ENCODE data around the gene TMPRSS3.

Gene TMPRSS3

GRCh38 chr21:42390193-42390592 is 5.7 kb downstream of the TMPRSS3 start:
- TF ChIP-seq EP300 (IDR thresholded peaks at IDR 0.05; ENCODE audit: borderline replicate concordance): no peak
- no peak for TF ChIP-seq TEAD4 (IDR thresholded peaks at IDR 0.05)
- TF ChIP-seq TCF12 (IDR thresholded peaks at IDR 0.05; ENCODE audit: low read depth): no peak
- no peak for TF ChIP-seq EGR1 (IDR thresholded peaks at IDR 0.05)
- TF ChIP-seq CEBPB (IDR thresholded peaks at IDR 0.05): no peak
- no peak for TF ChIP-seq ZBTB7A (IDR thresholded peaks at IDR 0.05; ENCODE audit: low read depth)
- TF ChIP-seq CREB1 (IDR thresholded peaks at IDR 0.05; ENCODE audit: low read depth): no peak
- no peak for TF ChIP-seq MAX (IDR thresholded peaks at IDR 0.05)
- TF ChIP-seq RAD21 (IDR thresholded peaks at IDR 0.05; ENCODE audit: low read depth): no peak
- TF ChIP-seq USF1 (IDR thresholded peaks at IDR 0.05): no peak
- TF ChIP-seq REST (IDR thresholded peaks at IDR 0.05; ENCODE audit: low read depth): no peak
- no peak for TF ChIP-seq NFIC (IDR thresholded peaks at IDR 0.05)
- TF ChIP-seq FOXM1 (IDR thresholded peaks at IDR 0.05; ENCODE audit: borderline replicate concordance, low read depth): no peak
- no peak for TF ChIP-seq TAF1 (IDR thresholded peaks at IDR 0.05; ENCODE audit: low read depth)
- TF ChIP-seq YY1 (IDR thresholded peaks at IDR 0.05; ENCODE audit: low read depth): no peak

GRCh38 chr21:42389449-42389835 is 6.4 kb downstream of the TMPRSS3 start:
- no peak for TF ChIP-seq FOXM1 (IDR thresholded peaks at IDR 0.05; ENCODE audit: borderline replicate concordance, low read depth)
- TF ChIP-seq USF1 (IDR thresholded peaks at IDR 0.05): no peak
- TF ChIP-seq EGR1 (IDR thresholded peaks at IDR 0.05): no peak
- peak; percentile 59; the same call in 1 of the 2 replicates for TF ChIP-seq MAX (IDR thresholded peaks at IDR 0.05)
- TF ChIP-seq EP300 (IDR thresholded peaks at IDR 0.05; ENCODE audit: borderline replicate concordance): no peak
- TF ChIP-seq NFIC (IDR thresholded peaks at IDR 0.05): no peak
- 0 out of 2 replicates have a peak, but pooled peaks have one; percentile 15 for TF ChIP-seq TEAD4 (IDR thresholded peaks at IDR 0.05)

- TF ChIP-seq RAD21 (IDR thresholded peaks at IDR 0.05; ENCODE audit: low read depth): no peak
- no peak for TF ChIP-seq FOXM1 (IDR thresholded peaks at IDR 0.05; ENCODE audit: borderline replicate concordance, low read depth)
- no peak for TF ChIP-seq CREB1 (IDR thresholded peaks at IDR 0.05; ENCODE audit: low read depth)
- peak; percentile 62; the same call in 1 of the 2 replicates for TF ChIP-seq TEAD4 (IDR thresholded peaks at IDR 0.05)
- peak; percentile 36; the same call in 1 of the 2 replicates for TF ChIP-seq TCF12 (IDR thresholded peaks at IDR 0.05; ENCODE audit: low read depth)
- TF ChIP-seq REST (IDR thresholded peaks at IDR 0.05; ENCODE audit: low read depth): no peak
- TF ChIP-seq USF1 (IDR thresholded peaks at IDR 0.05): no peak
- TF ChIP-seq ZBTB7A (IDR thresholded peaks at IDR 0.05; ENCODE audit: low read depth): no peak
- no peak for TF ChIP-seq NFIC (IDR thresholded peaks at IDR 0.05)
- no peak for TF ChIP-seq TAF1 (IDR thresholded peaks at IDR 0.05; ENCODE audit: low read depth)
- no peak for TF ChIP-seq MAX (IDR thresholded peaks at IDR 0.05)
Measured at GRCh38 chr21:42388740-42389448, 7.0 kb downstream of the TMPRSS3 start.

GRCh38 chr21:42387843-42388340 is 8.0 kb downstream of the TMPRSS3 start:
- no peak for TF ChIP-seq TAF1 (IDR thresholded peaks at IDR 0.05; ENCODE audit: low read depth)
- TF ChIP-seq MAX (IDR thresholded peaks at IDR 0.05): no peak
- no peak for TF ChIP-seq RAD21 (IDR thresholded peaks at IDR 0.05; ENCODE audit: low read depth)
- no peak for TF ChIP-seq EGR1 (IDR thresholded peaks at IDR 0.05)
- TF ChIP-seq TEAD4 (IDR thresholded peaks at IDR 0.05): no peak
- TF ChIP-seq CREB1 (IDR thresholded peaks at IDR 0.05; ENCODE audit: low read depth): no peak
- TF ChIP-seq YY1 (IDR thresholded peaks at IDR 0.05; ENCODE audit: low read depth): no peak
- no peak for TF ChIP-seq NFIC (IDR thresholded peaks at IDR 0.05)
- TF ChIP-seq CEBPB (IDR thresholded peaks at IDR 0.05): no peak
- TF ChIP-seq USF1 (IDR thresholded peaks at IDR 0.05): no peak
- no peak for TF ChIP-seq REST (IDR thresholded peaks at IDR 0.05; ENCODE audit: low read depth)
- no peak for TF ChIP-seq ZBTB7A (IDR thresholded peaks at IDR 0.05; ENCODE audit: low read depth)
- no peak for TF ChIP-seq FOXM1 (IDR thresholded peaks at IDR 0.05; ENCODE audit: borderline replicate concordance, low read depth)
- no peak for TF ChIP-seq EP300 (IDR thresholded peaks at IDR 0.05; ENCODE audit: borderline replicate concordance)
- TF ChIP-seq TCF12 (IDR thresholded peaks at IDR 0.05; ENCODE audit: low read depth): no peak

All from Ishikawa (cell line).